Endodermal cell (in vitro differentiated cells): ENCODE measurements around the gene SEPTIN5. TPM values are rescaled to one million over a fixed set of nuclear protein-coding genes. Genes with fewer than 3 reads are reported as not detected.

ENCODE experiments used
- DNase-seq: peaks from one replicate; pipeline ENCODE4 v3.0.0-alpha.2; 2017
- H3K27ac ChIP-seq: 2 replicates; pipeline ENCODE4 v1.5.1; 2013; ENCODE audit warnings: mild to moderate bottlenecking, low read depth, low read length, moderate library complexity
- H3K27me3 ChIP-seq: 2 replicates; pipeline ENCODE4 v1.6.1; 2013; ENCODE audit warnings: mild to moderate bottlenecking, low read length, moderate library complexity; ENCODE audit not compliant: insufficient read depth, control insufficient read depth, poor library complexity, severe bottlenecking
- H3K36me3 ChIP-seq: 2 replicates; pipeline ENCODE4 v1.7.0; 2013; ENCODE audit warnings: mild to moderate bottlenecking, low read length, moderate library complexity; ENCODE audit not compliant: control insufficient read depth, insufficient read depth
- H3K4me1 ChIP-seq: one replicate; pipeline ENCODE4 v1.7.0; 2013; ENCODE audit warnings: low read length; ENCODE audit not compliant: control insufficient read depth, insufficient read depth
- H3K4me3 ChIP-seq: 2 replicates; pipeline ENCODE4 v1.5.1; 2013; ENCODE audit warnings: mild to moderate bottlenecking, low read length, moderate library complexity
- H3K9ac ChIP-seq: 2 replicates; pipeline ENCODE4 v1.6.1; 2013; ENCODE audit warnings: mild to moderate bottlenecking, low read length, moderate library complexity; ENCODE audit not compliant: poor library complexity, severe bottlenecking; ENCODE audit errors: extremely low read depth
- H3K9me3 ChIP-seq: 2 replicates; pipeline ENCODE4 v1.6.1; 2013; ENCODE audit warnings: mild to moderate bottlenecking, low read length, moderate library complexity; ENCODE audit not compliant: control insufficient read depth
- H3K27ac Mint-ChIP-seq: 2 replicates; pipeline ENCODE4 v1.8.0; 2020; ENCODE audit warnings: mixed read lengths
- H3K27me3 Mint-ChIP-seq: 2 replicates; pipeline ENCODE4 v1.8.0; 2021; ENCODE audit warnings: mild to moderate bottlenecking, mixed read lengths; ENCODE audit not compliant: insufficient read depth
- H3K36me3 Mint-ChIP-seq: 2 replicates; pipeline ENCODE4 v1.8.0; 2020; ENCODE audit warnings: low read depth, mixed read lengths
- H3K4me1 Mint-ChIP-seq: 2 replicates; pipeline ENCODE4 v1.8.0; 2020; ENCODE audit warnings: mixed read lengths
- H3K4me3 Mint-ChIP-seq: 2 replicates; pipeline ENCODE4 v1.8.0; 2020; ENCODE audit warnings: mild to moderate bottlenecking, moderate library complexity, mixed read lengths
- H3K9me3 Mint-ChIP-seq: 2 replicates; pipeline ENCODE4 v1.8.0; 2020; ENCODE audit warnings: mild to moderate bottlenecking, mixed read lengths
- WGBS, 2 experiments: methylation state at CpG; one replicate each; pipeline versions ENCODE4 v1.1.5 to v1.1.7; 2013; ENCODE audit warnings: missing lambda C conversion rate in 2 of 2, mixed read lengths in 1 of 2; ENCODE audit not compliant: insufficient coverage in 1 of 2, insufficient read length in 1 of 2; 5-methylcytosine and 5-hydroxymethylcytosine counted together
- long read RNA-seq, 4 experiments: library from polyadenylated mRNA in 2 of 4; library from RNA in 1 of 4; library from capped mRNA in 1 of 4; stranded (forward) in 3 of 4; unstranded in 1 of 4; transcript quantifications; one replicate each; pipeline ENCODE4 v2.0.0, GENCODE V29; 2020 to 2021; ENCODE audit warnings: inconsistent platforms in 1 of 4
- polyA plus RNA-seq, 2 experiments: library from polyadenylated mRNA; stranded (reverse); fragments of 50-300 nt; gene quantifications; one replicate each; pipeline ENCODE4 v1.2.3, GENCODE V29; 2013
- total RNA-seq, 2 donors: library from RNA; stranded (reverse); fragmentation: NEBNext Ultra II Directional in 1 of 2; extraction: Animal tissue kit (Norgen Biotek cat#: 25700) in 1 of 2; gene quantifications; 2 replicates in 1 of 2; 3 replicates in 1 of 2; pipeline ENCODE4 v1.2.1, GENCODE V29; 2021
- TF ChIP-seq, protein P1 (sequence below): fragments of 200-600 bp; sonication (generic); conservative IDR thresholded peaks from 2 replicates; pipeline ENCODE4 v1.5.0; 2021; ENCODE audit warnings: antibody characterized with exemption, mild to moderate bottlenecking

Gene SEPTIN5
- 10 to 100 TPM in 1 of 2 donors, 1 to 10 TPM in 1; 9.8 to 20.0 TPM for total RNA-seq
- polyA plus RNA-seq (2013, experiment 1 of 2), result 45.2 TPM
- 45.0 TPM for polyA plus RNA-seq (2013, experiment 2 of 2)
- long read RNA-seq, experiment 1, partial matches to known transcripts, result 2 of 7 reads
- long read RNA-seq, experiment 1, other reads (novel, unspliced or antisense), result 5 of 7 reads
- long read RNA-seq, experiment 2, partial matches to known transcripts, result 1 of 4 reads
- long read RNA-seq, experiment 2, other reads (novel, unspliced or antisense), result 1 of 4 reads
- long read RNA-seq, experiment 3, transcript SEPT5-201 (11 exons, 1,588 nt), result major isoform, 18 of 28 reads
- long read RNA-seq, experiment 3, partial matches to known transcripts, result 5 of 28 reads
- long read RNA-seq, experiment 3, other reads (novel, unspliced or antisense), result 4 of 28 reads
- long read RNA-seq, experiment 4, result 0 reads

GRCh38 chr22:19714312-19715187 is at the start of gene SEPTIN5:
Gene SEPTIN5 (plus strand): TSS chr22:19714503. CDS start chr22:19714589, 86 bp downstream.
- Mint-ChIP-seq H3K36me3 (no peaks in the 10 kb centered on the region), H3K9me3 (no peaks in the 10 kb centered on the region), H3K4me3 (peak within 1 kb of the TSS; percentile 61), H3K4me1 (peaks cover 8% of the 10 kb centered on the region), H3K27ac (no peak within 1 kb of the TSS), H3K27me3 (peaks cover 37% of the 10 kb centered on the region)
- H3K27me3 ChIP-seq, result peaks cover 63% of the 10 kb centered on the region
- no peak within 1 kb of the TSS for H3K27ac ChIP-seq
- H3K36me3 ChIP-seq, result no peaks in the 10 kb centered on the region
- H3K4me1 ChIP-seq, result peaks cover 7% of the 10 kb centered on the region
- H3K9ac ChIP-seq, result no peak within 1 kb of the TSS
- no peak for DNase-seq
- H3K9me3 ChIP-seq, result no peaks in the 10 kb centered on the region
- 1 to 3% methylated on average over 26 to 106 of the region's 106 CpGs for WGBS, 2 experiments
- TF ChIP-seq, protein P1, sequence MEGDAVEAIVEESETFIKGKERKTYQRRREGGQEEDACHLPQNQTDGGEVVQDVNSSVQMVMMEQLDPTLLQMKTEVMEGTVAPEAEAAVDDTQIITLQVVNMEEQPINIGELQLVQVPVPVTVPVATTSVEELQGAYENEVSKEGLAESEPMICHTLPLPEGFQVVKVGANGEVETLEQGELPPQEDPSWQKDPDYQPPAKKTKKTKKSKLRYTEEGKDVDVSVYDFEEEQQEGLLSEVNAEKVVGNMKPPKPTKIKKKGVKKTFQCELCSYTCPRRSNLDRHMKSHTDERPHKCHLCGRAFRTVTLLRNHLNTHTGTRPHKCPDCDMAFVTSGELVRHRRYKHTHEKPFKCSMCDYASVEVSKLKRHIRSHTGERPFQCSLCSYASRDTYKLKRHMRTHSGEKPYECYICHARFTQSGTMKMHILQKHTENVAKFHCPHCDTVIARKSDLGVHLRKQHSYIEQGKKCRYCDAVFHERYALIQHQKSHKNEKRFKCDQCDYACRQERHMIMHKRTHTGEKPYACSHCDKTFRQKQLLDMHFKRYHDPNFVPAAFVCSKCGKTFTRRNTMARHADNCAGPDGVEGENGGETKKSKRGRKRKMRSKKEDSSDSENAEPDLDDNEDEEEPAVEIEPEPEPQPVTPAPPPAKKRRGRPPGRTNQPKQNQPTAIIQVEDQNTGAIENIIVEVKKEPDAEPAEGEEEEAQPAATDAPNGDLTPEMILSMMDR, result no peak
- H3K4me3 ChIP-seq, result peak within 1 kb of the TSS; percentile 58

- DNase-seq, result peak; percentile 30
- Histone ChIP-seq H3K27me3 (no peaks in the 10 kb centered on the region), H3K36me3 (no peaks in the 10 kb centered on the region), H3K27ac (no peak overlapping the region), H3K4me3 (no peak overlapping the region), H3K9me3 (no peaks in the 10 kb centered on the region), H3K9ac (no peak overlapping the region), H3K4me1 (no peaks in the 10 kb centered on the region)
- H3K9me3 Mint-ChIP-seq, result no peaks in the 10 kb centered on the region
- no peak overlapping the region for H3K27ac Mint-ChIP-seq
- H3K36me3 Mint-ChIP-seq, result no peaks in the 10 kb centered on the region
- no peaks in the 10 kb centered on the region for H3K27me3 Mint-ChIP-seq
- WGBS, 2 experiments, result 90 to 93% methylated on average over 17 to 19 of the region's 19 CpGs
- H3K4me3 Mint-ChIP-seq, result no peak overlapping the region
- TF ChIP-seq, protein P1, result no peak
- H3K4me1 Mint-ChIP-seq, result peaks cover 3% of the 10 kb centered on the region
Measured at GRCh38 chr22:19664951-19665783, 49.1 kb upstream of the SEPTIN5 start.
